ENCODE measurements around the gene VENTX. TPM values are rescaled to one million over a fixed set of nuclear protein-coding genes. Genes with fewer than 3 reads are reported as not detected.

The VENTX gene
- total RNA-seq = under 1 TPM; 0.44 to 0.63 TPM

GRCh38 chr10:133237588-133238465, at the start of gene VENTX:
TSS of gene VENTX (plus strand) at chr10:133237855. CDS start at chr10:133237915, 60 bp downstream.
- DNase-seq (ENCODE audit: low spot score) = no peak

GRCh38 chr10:133187906-133188681, 49.6 kb upstream of the VENTX start:
- peaks cover 0 to 7% of the 10 kb centered on the region in 2 donors for H3K9me3 ChIP-seq
- DNase-seq (ENCODE audit: low spot score) = no peak
- TF ChIP-seq CTCF (IDR thresholded peaks at IDR 0.05) = no peak

More at GRCh38 chr10:133237588-133238465, at the start of gene VENTX:
- H3K9me3 ChIP-seq = no peaks in the 10 kb centered on the region
- no peaks in the 10 kb centered on the region for H3K36me3 ChIP-seq
- H3K4me1 ChIP-seq = peaks cover 0 to 33% of the 10 kb centered on the region in 2 donors
- no peak for TF ChIP-seq CTCF (IDR thresholded peaks at IDR 0.05)
- peaks cover 6 to 31% of the 10 kb centered on the region in 2 donors for H3K27me3 ChIP-seq
- peak within 1 kb of the TSS in 1 of 2 donors; percentile 42 for H3K4me3 ChIP-seq
- H3K27ac ChIP-seq = no peak within 1 kb of the TSS

GRCh38 chr10:133189256-133189655, 48.4 kb upstream of the VENTX start:
- Histone ChIP-seq H3K9me3 (peaks cover 0 to 12% of the 10 kb centered on the region in 2 donors), H3K36me3 (no peaks in the 10 kb centered on the region), H3K27me3 (no peaks in the 10 kb centered on the region), H3K4me3 (no peak overlapping the region), H3K4me1 (no peaks in the 10 kb centered on the region), H3K27ac (no peak overlapping the region)
- no peak for TF ChIP-seq CTCF (IDR thresholded peaks at IDR 0.05)
- DNase-seq (ENCODE audit: low spot score) = no peak

More at GRCh38 chr10:133187906-133188681, 49.6 kb upstream of the VENTX start:
- H3K4me1 ChIP-seq = no peaks in the 10 kb centered on the region
- no peaks in the 10 kb centered on the region for H3K36me3 ChIP-seq
- H3K27ac ChIP-seq = no peak overlapping the region
- no peak overlapping the region for H3K4me3 ChIP-seq
- no peaks in the 10 kb centered on the region for H3K27me3 ChIP-seq

GRCh38 chr10:133189726-133190125, 47.9 kb upstream of the VENTX start:
- peaks cover 0 to 15% of the 10 kb centered on the region in 2 donors for H3K9me3 ChIP-seq
- no peaks in the 10 kb centered on the region for H3K4me1 ChIP-seq
- H3K27me3 ChIP-seq = no peaks in the 10 kb centered on the region
- no peaks in the 10 kb centered on the region for H3K36me3 ChIP-seq
- no peak for TF ChIP-seq CTCF (IDR thresholded peaks at IDR 0.05)
- no peak overlapping the region for H3K4me3 ChIP-seq
- DNase-seq (ENCODE audit: low spot score) = no peak
- H3K27ac ChIP-seq = no peak overlapping the region

GRCh38 chr10:133190225-133190624, 47.4 kb upstream of the VENTX start:
- no peak for DNase-seq (ENCODE audit: low spot score)
- Histone ChIP-seq H3K36me3 (no peaks in the 10 kb centered on the region), H3K27me3 (no peaks in the 10 kb centered on the region), H3K27ac (no peak overlapping the region), H3K4me1 (no peaks in the 10 kb centered on the region), H3K9me3 (peaks cover 0 to 15% of the 10 kb centered on the region in 2 donors), H3K4me3 (no peak overlapping the region)
- TF ChIP-seq CTCF (IDR thresholded peaks at IDR 0.05) = no peak

Measured in right atrium auricular region (tissue), 2 donors.